NCI-H2029 (cell line): ENCODE data around the gene UNKL.
A peak's percentile ranks its signal among the peaks of the same experiment; 100 is the strongest.

Experiments used
- DNase-seq: peaks from one replicate; lab custom pipeline; 2025; lab: John Stamatoyannopoulos, UW

UNKL gene

DNA sequence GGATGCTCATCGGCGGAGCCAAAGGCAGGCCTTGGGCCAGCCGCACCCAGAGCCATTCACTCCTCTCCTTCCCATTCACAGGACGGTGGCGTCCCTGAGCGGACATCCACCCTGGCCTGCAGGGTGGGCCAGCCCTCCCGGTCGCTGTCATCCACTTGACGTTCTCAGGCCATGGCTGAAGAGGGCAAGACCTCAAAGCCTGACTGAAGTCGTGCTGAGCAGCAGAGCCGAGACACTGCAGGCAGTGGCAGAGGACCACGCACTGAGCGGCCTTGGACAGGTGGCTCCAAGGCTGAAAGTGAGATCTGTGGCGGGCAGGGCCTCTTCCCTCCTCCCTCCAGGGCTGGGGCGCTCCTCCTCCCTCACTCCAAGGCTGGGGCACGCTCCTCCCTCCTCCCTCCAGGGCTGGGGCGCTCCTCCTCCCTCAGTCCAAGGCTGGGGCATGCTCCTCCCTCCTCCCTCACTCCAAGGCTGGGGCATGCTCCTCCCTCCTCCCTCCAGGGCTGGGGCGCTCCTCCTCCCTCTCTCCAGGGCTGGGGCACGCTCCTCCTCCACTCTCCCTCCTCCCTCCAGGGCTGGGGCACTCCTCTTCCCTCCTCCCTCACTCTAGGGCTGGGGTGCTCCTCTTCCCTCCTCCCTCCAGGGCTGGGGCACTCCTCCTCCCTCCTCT lies 38.6 kb downstream of the UNKL start:
- no peak for DNase-seq

DNA sequence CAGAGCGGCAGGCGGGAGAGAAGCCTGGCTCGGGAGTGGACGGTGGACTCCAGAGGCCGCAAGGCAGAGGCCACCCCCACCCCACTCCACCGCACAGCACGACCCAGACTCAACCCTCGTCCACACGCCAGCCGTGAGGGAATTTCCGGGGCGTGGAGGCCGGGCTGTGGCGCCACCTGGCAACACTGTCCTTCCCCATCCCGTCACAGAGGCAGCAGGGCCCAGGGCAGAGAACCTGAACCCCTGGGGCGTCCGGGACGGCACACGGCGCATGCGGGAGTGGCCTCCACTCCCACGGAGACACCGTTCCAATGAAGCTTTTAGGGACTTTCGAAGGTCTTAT lies 39.2 kb downstream of the UNKL start:
- no peak for DNase-seq

DNA sequence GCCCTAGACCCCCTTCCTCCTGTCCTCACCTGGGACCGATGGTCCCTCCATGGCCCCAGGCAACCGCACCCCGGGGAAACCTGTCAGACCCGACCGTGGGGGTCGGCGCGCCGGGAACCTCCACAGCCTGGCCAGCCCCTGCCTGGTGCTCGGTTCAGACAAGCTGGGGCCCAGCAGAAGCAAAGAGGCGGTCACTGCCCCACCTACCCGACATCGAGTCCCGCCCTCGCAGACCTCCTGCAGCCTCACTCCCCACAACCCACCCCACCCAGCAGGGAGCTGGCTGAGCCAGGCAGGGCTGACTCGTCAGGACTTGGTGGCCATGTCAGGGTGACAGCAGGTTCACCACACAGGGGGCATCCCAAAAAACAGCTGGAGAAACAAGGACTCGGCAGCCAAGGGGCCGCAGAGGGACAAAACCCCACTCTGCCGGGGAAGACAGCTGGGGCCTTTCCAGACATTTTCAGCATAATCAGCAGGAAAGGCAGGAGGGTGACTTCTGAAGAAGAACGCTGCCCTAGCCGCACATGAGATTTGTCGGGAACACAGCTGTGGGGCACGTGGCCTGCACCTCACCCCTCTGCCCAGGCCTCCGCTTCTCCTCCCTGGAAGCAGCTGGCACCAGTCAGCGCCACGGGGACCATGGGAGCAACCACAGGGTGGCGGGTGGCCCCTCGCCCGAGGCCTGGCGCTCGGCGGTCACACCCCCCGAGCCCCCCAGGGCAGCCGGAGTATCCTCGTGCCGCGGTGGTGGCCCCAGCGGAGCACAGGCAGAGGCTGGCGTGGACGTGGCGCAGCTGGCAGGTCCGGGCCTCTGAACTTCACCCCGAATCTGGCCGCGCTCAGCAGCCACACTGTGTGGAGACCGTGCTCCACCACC lies 39.8 kb downstream of the UNKL start:
- no peak for DNase-seq

DNA sequence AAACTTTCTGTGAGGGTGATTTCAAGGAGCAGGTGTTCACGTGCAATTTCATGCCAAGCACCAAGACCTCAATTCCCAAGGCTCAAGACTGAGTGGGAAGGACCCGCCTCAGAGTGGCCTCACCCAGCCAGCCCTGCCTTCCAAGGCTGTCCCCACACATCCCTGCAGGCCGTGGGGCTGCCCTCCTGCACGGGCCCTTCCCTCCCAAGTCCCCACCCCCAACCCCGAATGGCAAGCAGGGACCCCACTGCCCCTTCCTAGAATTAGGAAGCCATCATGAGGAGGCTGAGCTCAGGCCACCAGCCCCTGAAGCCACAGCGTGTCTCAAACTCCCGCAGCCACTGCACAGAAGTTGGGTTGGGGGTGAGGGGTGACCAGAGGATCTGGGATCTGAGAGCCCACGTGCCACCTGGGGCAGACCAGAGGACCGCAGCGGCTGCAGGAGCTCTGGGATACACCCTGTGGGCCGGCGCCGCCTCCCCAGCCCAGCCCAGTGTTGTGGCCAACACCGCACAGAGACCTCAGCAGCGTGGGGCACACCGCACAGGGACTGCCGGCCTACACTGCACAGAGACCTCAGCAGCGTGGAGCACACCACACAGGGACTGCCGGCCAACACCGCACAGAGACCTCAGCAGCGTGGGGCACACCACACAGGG lies 42.1 kb downstream of the UNKL start:
- DNase-seq, result no peak

DNA sequence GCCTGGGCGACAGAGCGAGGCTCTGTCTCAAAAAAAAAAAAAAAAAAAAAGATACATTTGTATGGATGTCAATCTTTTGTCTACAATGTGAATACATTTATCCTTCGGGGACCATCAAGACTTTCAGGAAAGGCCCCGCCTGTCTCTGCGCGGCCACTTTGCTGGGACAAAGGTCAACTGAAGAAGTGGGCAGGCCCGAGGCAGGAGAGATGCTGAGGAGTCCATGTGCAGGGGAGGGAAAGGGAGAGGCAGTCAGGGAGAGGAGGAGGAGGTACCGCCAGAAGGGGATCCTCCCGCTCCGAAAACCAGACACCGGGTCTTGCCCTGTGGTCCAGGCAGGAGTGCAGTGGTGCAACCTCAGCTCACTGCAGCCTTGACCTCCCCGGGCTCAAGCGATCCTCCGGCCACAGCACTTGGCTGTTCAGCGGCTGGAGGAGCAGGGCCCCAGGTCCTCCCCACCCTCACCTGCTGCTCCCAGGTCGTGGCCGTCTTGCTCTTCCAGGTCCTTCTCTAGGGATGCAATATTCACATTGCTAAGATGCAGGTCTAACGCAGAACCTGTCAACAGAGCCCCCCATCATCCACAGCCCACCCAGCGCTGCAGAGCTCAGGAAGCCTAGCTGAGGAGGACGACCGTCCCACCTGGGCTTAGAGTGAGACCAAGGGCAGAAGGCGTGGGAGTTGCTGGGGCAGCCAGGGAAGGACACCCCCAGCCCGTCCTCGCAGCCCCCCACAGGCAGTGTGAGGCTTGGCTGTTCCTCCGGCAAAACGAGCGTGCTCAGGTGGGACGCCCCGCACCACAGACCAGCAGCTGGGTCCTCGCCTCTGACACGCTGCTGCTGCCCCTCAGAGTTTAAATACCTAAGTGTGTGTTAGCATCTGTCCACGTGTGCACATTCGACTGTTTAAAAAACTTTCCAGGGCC lies 43.2 kb downstream of the UNKL start:
- no peak for DNase-seq

DNA sequence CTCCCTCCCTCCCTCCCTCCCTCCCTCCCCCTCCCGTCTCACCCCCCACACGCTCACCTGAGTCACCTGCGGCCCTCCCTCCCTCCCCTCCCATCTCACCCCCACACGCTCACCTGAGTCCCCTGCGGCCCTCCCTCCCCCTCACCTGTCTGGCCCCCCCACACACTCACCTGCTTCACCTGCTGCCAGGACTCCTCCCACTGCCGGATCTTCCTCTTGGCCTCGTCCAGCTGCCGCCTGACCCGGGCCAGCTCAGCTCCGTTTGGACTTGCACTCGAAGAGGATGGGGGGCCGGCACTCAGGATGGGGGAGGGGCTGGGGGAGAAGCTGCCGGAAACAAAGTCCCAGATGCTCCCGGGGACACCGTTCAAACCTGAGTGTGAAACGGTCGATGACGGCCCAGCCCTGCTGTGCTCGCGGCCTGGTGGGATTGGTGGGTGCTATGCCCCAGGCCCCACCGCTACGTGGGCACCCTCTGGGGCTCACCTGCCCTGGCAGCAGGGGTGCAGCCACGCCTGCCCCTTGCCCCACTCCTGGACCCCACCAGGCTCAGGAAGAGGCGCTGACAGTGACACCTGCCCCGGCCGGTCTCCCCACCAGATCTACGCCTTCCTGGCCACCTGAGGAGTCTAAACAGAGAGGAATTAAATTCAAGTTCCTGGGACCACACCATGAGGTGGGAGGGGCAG lies 46.9 kb downstream of the UNKL start:
- peak; percentile 69 for DNase-seq

DNA sequence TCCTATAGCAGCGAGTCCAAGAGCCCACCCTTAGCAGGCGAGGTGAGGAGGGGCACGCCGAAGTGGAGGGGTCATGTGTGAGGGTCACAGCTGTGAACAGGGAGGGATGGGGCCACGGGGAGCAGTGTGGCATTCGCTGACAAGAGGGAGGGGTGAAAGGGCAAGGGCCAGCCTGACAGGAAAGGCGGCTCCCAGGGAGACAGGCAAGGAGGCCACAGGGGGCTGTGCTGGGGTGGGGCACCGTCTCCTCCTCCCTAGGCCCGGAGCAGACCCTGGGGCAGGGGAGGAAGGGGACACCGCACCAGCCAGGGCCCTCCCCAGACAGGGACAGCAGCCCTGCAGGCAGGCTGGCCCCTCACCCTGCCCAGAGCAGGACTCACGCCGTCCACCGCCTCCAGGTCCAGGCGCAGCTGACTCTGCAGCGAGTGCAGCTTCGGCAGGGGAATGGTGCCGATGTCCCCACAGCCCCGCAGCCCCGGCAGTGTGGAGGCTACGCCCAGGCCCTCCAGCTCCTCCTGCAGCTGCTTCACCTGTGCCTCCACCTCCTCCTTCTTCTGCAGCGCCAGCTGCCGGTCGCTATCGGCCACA lies 47.7 kb downstream of the UNKL start:
- peak; percentile 49 for DNase-seq

DNA sequence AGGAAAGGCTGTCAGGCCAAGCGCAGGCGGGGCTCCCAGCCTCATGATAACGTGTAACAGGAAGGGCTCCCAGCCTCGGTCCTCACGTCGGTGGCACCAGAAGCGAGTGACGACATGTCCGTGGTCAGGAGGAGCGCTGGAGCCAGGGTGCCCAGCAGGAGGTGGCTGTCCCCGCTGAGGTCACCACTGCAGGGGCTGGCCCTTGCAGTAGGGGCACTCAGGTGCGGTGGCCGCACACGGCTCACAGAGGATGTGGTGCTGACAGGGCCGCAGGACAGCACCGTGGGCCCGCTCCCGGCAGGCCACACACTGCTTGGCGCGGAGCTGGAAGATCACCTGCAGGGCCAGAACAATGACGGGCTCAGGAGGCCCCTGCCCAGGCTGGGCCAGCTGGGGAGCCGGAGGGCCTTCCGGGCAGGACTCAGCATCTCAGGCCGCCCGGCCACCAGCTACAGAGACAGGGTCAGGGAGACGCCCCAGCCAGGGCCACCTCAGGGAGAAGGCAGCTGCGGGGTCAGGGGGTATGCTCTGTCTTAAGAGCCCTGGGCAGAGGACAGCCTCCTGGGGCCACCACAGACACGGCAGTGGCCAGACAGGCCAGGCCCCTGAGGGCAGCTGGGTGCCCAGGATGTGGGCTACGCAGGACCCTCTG lies 48.3 kb downstream of the UNKL start:
- no peak for DNase-seq

DNA sequence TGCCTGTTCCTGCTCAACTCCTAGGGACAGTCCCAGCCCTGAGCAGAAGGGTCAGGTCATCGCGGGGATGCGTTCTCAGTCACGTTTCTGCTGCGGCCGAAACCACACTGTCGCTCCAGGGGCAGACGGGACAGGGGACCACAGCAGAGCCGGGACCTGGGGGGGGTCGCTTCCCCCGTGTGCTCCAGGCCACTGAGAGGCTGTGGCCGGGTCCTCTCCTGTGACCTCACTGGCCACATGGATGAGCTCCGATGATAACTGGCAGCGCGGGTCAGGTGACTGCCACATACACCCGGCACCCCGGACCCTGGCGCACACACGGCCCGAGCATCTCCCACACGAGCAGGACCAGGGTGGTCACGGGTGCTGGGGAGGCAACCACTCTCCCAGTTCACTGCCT lies 50.0 kb downstream of the UNKL start:
- no peak for DNase-seq

DNA sequence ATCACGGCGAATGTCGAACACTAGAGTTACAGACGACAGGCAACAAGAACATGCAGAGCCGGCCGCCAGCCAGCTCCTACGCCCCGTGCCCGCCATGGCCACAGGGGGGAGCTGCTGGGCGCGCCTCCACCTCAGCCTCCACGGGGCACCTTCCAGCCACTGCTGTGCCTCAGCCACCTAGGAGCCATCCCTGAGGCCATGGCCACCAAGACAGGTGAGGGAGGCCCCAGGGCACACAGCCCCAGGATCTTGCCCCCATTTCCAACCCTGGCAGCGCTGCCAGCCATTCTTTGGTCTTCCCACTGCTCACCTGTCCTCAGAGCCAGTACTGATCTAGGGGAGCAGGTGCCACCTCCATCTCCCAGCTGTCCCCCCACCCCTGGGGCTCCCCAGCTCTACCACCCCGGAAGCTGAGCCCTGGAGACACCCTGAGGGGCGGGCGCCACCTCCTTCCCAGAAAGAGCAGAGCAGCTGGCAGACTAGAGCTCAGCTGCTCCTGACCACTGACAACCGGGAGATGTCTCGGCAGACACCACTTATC lies 50.9 kb downstream of the UNKL start:
- DNase-seq, result peak; percentile 22

DNA sequence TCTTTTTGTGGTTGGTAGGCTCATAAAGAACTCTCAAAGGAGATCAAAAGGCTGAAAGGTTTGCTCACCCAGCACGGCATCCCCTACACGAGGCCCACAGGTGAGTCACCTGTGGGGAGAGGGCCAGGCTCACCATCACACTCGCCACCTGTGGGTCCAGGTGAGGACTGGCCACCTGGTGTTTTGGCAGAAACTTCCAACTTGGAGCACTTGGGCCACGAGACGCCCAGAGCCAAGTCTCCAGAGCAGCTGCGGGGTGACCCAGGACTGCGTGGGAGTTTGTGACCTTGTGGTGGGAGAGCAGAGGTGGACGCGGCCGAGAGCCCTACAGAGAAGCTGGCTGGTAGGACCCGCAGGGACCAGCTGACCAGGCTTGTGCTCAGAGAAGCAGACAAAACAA lies 51.7 kb downstream of the UNKL start:
- no peak for DNase-seq

DNA sequence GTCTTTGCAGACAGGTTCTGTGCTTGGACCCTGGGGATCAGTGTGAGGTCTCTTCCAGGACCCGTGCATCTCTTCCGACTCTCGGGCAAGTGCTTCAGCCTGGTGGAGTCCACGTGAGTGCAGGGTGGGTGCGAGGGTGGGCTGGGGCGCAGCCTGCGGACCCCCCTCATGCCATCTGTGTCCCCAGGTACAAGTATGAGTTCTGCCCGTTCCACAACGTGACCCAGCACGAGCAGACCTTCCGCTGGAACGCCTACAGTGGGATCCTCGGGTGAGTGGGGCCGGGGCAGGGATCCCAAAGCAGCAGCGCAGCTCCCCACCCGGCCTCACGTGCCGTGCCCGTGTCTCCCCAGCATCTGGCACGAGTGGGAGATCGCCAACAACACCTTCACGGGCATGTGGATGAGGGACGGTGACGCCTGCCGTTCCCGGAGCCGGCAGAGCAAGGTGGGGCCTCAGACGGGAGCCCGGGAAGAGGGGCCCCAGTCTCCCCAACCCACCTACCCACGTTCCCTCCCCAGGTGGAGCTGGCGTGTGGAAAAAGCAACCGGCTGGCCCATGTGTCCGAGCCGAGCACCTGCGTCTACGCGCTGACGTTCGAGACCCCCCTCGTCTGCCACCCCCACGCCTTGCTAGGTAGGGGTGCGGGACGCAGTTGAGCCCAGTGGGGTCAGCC lies 52.7 kb downstream of the UNKL start:
- DNase-seq, result no peak

DNA sequence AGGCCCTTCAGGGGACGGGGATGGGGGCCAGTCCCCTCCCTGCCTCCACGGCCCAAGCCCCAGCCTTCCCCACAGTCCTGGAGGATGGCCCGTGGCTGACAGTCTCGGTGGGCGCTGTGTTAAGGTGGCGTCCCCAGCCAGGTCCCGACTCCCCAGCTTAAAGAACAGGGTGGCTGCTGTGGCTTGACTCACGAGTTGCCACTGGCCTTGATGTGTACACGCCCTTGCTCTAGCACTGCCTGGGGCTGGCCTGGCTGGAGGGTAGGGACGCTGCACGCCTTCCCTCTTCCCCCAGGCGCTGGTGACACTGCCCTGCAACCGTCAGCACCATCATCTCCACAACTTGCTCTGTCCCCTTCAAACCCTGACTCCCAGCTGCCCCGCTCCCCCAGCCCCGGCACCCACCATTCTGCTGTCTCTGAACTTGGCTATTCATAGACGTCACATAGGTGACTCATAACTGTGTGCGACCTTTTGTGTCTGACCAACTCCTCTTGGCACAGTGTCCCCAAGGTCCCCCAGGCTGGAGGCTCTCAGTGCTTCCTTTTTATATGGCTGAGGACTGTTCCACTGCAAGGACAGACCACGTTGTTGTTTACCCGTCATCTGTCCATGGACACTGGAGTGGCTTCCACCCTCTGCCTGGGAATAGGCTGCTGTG lies 56.5 kb downstream of the UNKL start:
- no peak for DNase-seq

DNA sequence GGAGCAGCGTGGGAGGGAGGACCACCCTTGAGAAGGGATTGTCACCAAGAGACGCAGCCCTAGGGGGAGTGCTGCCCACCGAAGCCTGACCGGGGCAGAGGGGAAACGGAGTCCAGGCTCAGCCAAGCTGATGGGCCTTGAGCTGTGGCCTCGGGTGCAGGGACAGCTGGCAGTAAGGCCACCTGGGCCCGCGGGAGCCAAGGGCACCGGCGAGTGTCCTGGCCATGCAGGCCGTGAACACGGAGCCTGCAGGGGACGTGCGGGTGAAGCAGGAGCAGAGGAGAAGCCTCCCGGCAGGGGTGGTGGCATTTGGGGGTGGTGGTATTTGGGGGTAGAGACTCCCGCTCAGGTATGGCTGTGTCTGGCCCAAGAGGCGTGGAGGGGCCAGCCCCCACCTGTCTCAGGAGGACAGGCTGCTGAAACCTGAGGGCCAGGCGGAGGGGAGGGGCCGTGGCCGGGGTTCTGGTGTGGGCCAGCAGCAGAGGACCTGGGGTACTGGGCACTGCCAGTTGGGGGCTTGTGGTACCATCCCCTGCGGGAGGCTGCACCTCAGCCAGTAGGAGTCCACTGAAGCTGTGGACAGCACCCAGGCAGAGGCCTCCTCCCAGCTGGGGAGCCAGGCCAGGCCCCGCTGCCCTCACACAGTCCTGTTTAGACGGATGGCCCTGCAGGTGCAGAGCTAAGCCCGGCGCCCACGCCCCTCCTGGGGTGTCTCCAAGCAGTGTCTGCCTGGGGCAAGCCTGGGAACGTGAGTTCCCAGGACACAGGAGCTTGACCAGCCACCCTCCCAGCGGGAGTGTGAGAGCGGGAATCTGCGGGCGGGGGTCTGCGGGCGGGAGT lies 58.2 kb downstream of the UNKL start:
- DNase-seq, result no peak

DNA sequence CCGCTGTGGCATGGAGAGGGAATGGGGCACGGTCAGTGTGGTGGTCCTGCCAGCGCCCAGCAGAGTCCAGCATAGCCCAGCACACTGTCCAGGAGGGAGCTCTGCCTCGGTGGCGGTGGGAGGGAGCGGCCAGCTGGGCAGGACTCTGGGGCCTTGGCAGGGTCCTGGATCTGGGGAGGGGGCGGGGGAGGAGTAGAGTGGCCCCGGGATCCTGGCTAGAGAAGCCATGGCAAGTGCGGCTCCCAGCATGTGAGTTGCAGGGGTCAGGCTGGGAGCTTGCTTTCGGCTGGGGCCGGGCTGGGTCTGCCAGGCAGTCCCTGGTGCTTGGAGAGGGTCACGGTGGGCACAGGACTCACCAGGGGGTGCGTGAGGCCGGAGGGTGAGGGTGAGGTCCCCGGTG lies 58.9 kb downstream of the UNKL start:
- DNase-seq, result no peak

DNA sequence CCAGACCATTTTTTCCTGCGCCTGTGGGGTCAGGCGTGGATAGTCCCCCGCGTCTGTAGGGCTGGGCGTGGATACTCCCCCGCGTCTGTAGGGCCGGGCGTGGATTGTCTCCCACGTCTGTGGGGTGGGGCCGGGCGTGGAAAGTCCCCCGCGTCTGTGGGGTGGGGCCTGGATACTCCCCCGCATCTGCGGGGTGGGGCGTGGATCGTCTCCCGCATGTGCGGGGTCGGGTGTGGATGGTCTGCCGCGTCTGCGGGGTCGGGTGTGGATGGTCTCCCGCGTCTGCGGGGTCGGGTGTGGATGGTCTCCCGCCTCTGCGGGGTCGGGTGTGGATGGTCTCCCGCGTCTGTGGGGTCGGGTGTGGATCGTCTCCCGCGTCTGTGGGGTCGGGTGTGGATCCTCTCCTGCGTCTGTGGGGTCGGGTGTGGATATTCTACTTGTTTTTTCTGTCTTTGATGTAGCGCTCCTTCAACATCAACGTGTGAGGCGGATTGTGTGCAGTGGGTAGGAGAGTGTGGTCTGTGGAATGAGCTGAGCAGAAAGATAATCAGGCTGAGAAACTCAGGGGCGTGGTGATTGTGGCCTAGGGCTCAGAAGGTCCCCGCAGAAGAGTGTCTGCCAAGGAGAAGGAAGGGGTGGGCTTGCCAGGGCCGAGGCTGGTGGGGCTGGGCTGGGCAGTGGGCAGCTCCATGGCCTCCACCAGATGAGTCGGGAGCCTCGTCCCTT lies 59.5 kb downstream of the UNKL start:
- DNase-seq, result no peak

DNA sequence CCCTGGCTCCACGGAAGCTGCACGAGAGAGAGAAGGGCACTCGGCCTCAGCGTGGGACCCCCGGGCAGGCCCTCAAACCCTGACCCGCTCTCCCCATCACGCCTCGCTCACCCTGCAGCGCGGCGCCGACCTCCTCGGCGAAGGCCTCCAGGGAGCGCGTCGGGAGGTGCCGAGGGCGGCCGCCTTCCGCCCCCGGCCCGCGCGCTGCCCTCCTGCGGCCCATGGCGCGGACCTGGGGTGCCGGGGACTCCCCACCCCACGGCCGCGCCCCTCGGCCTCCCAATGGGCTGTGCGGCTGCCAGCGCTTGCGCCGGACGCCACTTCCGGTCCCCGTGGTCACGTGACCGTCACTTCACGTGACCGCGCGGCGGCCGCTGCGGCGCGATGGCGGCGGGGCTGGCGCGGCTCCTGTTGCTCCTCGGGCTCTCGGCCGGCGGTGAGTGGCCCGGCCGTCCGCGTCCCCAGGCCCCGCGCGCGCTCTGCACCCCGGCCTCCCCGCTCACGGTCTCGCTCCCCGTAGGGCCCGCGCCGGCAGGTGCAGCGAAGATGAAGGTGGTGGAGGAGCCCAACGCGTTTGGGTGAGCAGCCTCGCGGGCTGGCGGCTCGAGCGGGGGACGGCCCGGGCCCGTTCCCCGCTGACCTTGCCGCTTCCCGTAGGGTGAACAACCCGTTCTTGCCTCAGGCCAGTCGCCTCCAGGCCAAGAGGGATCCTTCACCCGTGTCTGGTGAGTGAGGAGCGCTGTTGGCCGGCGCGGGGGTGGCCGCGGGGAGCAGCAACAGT lies 62.7 kb downstream of the UNKL start, which contains the start of the genes GNPTG and TSR3:
GNPTG (plus strand) TSS at position 350 of the 781 bp plus-strand sequence; CDS start at position 385, 35 bp downstream.
TSR3 (minus strand) TSS at position 297 of the 781 bp plus-strand sequence; CDS start at position 223, 74 bp downstream.
- DNase-seq, result peak; percentile 71
